UCSD-AML1 (cell line): ENCODE results near the gene IWS1.
"Not testable (repeated sequence)": the region's sequence is repeated elsewhere in the genome, so short reads cannot be mapped to it uniquely, and the experiment has no call there.

ENCODE experiments used
- DNase-seq: peaks from one replicate; lab custom pipeline; 2025; ENCODE audit not compliant: unreplicated experiment; lab: John Stamatoyannopoulos, UW

Gene IWS1

DNA sequence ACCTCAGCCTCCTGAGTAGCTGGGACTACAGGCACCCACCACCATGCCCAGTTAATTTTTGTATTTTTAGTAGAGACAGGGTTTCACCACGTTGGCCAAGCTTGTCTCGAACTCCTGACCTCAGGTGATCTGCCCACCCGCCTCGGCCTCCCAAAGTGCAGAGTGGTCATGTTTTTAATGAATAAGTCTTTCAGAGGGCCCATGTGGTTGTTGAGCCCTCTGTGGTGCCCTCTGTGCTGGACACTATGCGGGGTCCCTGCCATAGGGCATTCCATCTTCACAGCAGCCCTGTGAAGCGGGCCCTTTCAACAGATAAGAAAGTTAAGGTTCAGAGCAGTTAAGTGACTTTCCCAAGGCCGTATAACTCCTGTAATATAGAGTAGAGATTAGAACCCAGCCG lies 35.1 kb upstream of the IWS1 start:
- DNase-seq = no peak

DNA sequence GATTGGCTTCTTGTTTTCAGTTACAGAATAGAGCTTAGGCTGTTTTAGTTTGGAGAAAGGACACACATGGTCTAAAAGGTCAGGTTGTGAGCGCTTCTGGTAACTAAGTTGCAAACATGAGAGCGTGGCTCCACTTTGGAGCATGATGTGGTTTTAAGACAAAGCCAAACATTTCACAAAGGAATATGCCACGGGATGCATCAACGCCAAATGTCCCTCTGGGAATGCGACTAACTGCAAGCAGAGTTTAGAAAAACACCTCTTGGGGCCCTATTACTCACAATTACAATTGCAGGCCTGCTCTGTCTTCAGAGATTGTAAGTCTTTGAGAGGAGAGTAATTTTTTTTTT lies 34.6 kb upstream of the IWS1 start:
- DNase-seq = no peak

GRCh38 chr2:127560201-127560930 lies 34.1 kb upstream of the IWS1 start:
- DNase-seq = no peak

GRCh38 chr2:127559454-127559853 lies 33.2 kb upstream of the IWS1 start:
- no peak for DNase-seq

DNA sequence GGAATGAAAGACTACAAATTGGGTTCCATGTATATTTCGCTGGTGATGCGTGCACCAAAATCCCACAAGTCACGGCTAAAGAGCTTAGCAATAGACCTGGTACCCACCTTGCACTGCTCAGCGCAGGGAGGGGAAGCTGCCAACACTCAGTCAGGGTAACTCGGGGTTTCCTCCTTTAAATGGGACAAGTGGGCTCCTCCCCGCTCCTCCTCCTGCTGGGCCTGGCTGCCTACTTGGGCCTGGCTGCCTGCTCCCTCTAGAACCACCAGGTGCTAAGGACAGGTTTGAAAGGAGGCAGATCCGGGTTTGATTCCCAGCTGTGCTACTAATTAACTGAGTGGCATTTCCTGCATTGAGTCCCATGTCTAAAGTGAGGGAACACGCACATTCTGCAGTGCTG lies 32.6 kb upstream of the IWS1 start:
- DNase-seq = no peak

DNA sequence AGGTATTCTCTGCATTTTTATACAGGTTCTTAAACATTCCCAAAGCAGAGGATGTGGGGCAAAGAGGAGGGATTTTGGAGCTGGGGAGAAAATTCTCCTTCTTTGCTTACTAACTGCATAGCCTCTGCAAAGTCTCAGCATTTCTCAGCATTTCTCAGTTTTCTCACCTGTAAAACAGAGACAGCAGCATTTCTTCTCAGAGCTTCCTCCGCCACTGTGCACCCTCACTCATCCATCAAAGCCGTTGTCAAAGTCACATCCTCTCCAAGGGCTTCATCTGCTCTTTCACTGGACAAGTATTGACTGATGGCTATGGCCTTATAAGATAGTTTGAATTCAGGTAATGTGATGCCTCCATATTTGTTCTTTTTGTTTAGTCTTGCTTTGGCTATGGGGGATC lies 26.6 kb upstream of the IWS1 start:
- DNase-seq = no peak

DNA sequence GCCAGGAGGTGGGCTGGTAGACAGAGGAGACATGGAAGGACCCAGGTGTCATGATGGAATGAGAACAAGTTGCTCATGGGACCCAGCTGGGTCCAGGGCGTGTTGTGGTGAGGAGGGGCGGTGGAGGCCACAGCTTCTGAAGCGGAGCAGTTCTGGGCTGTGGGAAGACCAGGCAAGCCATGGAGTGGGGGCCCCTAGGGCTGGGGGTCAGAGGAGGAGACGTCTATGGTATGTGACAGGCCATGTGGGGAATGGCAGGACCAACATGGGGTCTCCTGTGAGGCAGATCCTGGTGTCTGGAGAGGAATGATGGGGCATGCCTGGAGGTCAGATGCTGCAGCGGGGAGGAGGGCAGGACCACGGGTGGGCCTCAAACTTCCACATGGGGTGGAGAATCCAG lies 26.0 kb upstream of the IWS1 start:
- no peak for DNase-seq

GRCh38 chr2:127551221-127551930 lies 25.1 kb upstream of the IWS1 start:
- no peak for DNase-seq

DNA sequence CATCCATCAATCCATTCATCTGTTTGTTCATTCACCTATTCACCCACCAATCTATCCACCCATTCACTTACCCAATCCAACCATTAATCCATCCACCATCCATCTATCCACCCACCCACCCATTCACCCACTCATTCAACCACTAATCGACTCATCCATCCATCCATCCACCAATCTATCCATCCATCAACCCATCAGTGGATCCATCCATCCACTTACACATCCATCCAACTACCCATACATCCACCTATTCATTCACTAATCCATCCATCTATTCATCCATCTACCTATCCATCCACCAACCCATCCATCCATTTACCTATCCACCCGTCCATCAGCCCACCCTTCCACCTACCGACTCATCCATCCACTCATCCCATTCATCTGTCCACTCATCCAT lies 20.5 kb upstream of the IWS1 start:
- no peak for DNase-seq

- DNase-seq = no peak
Measured at GRCh38 chr2:127545796-127546195, 19.5 kb upstream of the IWS1 start.

- DNase-seq = no peak
Measured at GRCh38 chr2:127545189-127545588, 18.9 kb upstream of the IWS1 start.

- not testable (repeated sequence) for DNase-seq
Measured at GRCh38 chr2:127543013-127543501, 16.8 kb upstream of the IWS1 start.

DNA sequence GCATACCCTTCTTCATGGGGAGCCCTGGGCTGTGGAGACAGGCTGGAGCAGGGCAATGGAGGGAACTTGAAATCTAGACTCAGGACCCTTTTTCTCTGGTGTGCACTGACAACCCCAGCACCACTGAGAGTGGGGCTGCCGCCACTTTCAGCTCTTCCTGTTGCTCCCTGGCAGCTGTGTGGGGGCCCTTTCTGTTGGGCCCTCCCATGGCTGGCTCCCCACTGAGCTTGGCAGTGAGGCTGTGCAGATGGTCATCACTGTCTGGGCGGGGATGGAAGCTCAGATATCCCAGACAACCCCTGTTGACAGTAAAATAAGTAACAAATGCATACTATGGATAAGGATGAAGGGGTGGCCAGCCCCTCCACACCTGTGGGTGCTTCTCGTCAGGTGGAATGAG lies 15.9 kb upstream of the IWS1 start:
- no peak for DNase-seq

DNA sequence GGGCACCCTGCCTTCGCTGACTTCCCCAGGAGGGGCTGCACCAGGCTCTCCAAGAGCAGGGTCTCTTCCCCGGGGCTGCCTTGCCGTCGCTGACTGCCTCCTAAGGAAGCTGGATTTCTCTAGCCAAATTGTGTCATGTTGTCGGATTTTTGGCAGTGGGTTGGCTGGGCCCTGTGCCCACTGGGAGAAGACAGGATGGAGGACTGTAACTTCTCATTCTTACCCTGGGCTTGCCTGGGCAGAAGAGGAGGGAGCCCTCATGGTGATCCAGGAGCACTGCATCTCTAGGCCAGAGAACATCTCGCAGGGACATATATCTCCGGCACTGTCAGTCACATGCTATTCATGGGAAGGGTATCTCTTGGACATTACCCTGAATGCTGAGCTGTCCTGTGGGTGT lies 15.5 kb upstream of the IWS1 start:
- DNase-seq = no peak

DNA sequence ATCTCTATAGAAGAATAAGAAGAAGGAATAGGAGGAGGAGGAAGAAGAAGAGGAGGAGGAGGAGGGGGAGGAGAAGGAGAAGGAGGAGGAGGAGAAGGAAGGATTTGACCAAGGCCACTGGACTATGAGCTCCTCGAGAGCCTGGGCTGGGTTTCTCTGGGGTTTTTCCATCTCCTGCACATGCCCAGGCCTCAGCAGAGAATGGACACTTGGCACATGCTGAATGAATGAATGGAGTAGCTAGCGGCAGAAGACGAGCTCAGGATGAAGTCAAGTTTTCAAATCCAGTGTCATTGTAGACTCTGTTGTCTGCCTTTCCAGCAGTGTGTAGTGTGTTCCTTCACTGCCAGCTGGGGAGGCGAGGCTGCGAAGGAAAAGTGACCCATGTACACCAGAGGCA lies 11.4 kb upstream of the IWS1 start:
- no peak for DNase-seq

GRCh38 chr2:127536707-127537541 lies 10.6 kb upstream of the IWS1 start:
- no peak for DNase-seq

- DNase-seq = no peak
Measured at GRCh38 chr2:127535918-127536317, 9.6 kb upstream of the IWS1 start.

- DNase-seq = no peak
Measured at GRCh38 chr2:127535422-127535901, 9.2 kb upstream of the IWS1 start, which contains the start of gene MYO7B. TSS of gene MYO7B (plus strand) at chr2:127535683. CDS start at chr2:127559723, 24,040 bp downstream.

DNA sequence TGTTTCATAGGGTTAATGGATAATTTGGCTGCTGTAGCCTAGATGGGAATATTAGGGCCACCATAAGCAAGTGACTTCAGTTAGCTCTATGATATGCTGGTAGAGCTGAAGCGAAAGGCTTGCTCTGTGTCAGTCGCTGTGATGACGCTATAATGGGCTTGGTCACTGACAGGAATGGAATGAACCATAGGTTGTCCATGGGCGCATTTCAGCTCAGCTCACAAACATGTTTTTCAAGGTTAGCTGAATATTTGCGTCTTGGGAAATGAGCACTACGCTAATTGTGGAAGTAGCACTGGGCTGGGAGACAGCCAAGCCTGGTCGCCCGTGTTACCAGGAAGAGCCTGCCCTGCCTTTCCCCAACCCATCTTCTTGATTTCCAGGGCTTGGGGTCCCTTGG lies 6.0 kb upstream of the IWS1 start:
- no peak for DNase-seq

GRCh38 chr2:127531221-127531648 lies 4.9 kb upstream of the IWS1 start:
- DNase-seq = no peak
